SK-N-MC (cell line): Measurements from ENCODE around the gene PDCD4.

Experiments
- EZH2 ChIP-seq: fragments of 200-600 bp; sonication (generic); IDR thresholded peaks from one replicate; pipeline ENCODE4 v1.6.1; 2017; ENCODE audit warnings: antibody characterized with exemption
- FOXP2 ChIP-seq: optimal IDR thresholded peaks from 2 replicates; pipeline ENCODE3; 2011; ENCODE audit warnings: mild to moderate bottlenecking, moderate library complexity; ENCODE audit not compliant: insufficient read depth; ENCODE audit errors: extremely low read length, control extremely low read depth
- POLR2AphosphoS5 ChIP-seq: IDR thresholded peaks from 2 replicates; pipeline ENCODE4 v1.6.1; 2012; ENCODE audit warnings: mild to moderate bottlenecking, low read depth, low read length, borderline replicate concordance

DNA sequence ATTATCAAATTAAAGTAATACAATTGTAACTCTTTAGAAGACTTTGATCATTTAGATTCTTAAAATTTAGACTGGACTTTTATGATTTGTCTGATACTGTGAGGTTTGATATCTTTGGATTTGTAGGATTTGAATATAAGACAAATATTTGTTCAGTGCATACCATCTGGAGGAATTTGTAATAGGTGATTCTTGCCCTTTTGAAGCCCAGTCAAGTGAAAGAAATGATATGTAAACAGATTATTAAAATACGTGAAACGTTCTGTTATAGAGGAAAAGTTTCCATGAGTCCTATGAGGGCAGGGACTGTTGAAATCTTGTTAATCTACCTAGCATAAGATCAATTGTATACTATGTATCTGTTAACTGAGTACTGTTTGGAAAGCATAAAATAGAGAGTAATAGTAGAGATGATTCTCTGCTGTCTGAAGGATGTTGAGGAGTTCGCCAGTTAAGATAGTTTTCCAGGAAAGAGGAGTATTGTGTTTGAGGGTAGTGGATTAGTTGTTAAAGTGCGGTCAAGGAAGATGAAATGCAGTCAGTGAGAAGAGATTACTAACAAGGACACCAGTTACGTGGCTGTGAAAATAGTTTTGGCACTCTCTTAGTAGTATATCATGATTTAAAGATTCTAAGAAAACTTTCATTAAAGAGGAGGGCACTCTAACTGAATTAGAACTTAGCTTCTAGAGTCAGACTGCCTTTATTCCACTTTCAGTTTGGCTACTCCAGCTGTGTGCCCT, 14.4 kb downstream of the PDCD4 start:
- no peak for TF ChIP-seq EZH2
- no peak for TF ChIP-seq POLR2AphosphoS5
- TF ChIP-seq FOXP2: no peak
